Measurements from ENCODE around the gene ACSBG1.
"Not testable (repeated sequence)": the region's sequence is repeated elsewhere in the genome, so short reads cannot be mapped to it uniquely, and the experiment has no call there.

Gene ACSBG1

DNA sequence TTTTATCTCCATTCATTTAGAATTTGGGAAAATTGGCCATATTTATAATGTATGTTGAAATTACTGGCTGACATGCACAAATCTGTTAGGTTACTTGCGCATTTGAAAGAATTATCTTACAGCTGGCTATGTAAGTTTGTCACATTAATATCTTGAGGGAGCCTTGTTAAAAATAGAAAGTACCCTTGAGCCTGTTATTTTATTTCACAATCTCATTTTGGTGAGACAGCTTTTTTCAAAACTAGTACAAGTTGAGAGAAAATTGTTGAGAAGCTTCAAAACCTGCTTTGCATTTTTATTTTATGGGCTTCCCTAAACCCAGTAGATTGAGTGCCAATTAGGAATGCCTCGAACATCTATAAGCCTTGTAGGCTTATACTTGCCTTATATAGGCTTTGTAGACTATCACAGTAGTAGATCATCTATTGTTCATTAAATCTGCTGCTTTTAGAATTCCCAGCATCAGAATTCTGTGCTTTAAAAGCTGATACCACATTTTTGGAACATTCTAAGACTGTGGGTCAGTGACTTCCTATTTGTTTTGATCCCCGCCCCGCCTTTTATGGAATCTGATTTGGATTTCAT, 78.9 kb downstream of the ACSBG1 start:
- Mint-ChIP-seq H3K27me3 (no peaks in the 10 kb centered on the region), H3K36me3 (ENCODE audit: low read depth) (peaks cover 46% of the 10 kb centered on the region), H3K4me1 (ENCODE audit: low read depth) (peaks cover 21% of the 10 kb centered on the region), H3K27ac (no peak overlapping the region), H3K9me3 (no peaks in the 10 kb centered on the region), H3K4me3 (no peak overlapping the region)

DNA sequence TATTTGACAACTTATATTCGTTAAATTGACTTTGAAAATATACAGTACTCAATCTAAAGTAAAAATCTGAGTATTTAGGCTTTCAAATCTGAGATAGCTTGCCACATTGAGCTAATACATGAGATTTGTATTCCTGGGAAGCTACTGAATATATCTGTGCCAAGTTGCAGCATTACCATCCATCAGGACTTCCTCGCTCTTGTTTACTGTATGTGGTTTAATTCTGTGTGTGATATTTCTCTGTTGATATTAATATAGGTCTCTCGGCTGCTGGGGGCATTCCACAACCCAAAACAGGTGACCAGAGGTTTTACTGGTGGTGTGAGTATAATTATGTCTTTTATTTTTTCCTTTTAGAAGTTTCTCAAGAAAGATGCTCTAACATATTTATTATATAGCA, 79.4 kb downstream of the ACSBG1 start:
- Mint-ChIP-seq H3K27me3 (no peaks in the 10 kb centered on the region), H3K4me1 (ENCODE audit: low read depth) (peaks cover 26% of the 10 kb centered on the region), H3K9me3 (no peaks in the 10 kb centered on the region), H3K36me3 (ENCODE audit: low read depth) (peaks cover 46% of the 10 kb centered on the region), H3K27ac (no peak overlapping the region), H3K4me3 (no peak overlapping the region)

DNA sequence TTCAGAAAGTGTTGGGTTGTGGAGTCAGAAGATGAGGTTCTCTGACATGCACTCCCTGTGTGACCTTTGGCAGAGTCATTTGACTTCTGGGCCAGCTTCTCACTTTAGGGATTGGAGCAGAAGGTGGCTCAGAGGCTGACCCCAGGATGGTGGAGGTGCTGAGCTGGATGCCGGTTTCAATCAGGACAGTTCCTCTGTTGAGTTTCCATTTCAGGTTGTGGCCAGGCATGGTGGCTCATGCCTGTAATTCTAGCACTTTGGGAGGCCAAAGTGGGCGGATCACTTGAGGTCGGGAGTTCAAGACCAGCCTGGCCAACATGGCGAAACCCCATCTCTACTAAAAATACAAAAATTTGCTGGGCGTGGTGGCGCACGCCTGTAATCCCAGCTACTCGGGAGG, 83.3 kb downstream of the ACSBG1 start:
- H3K27ac Mint-ChIP-seq: peak overlapping the region; percentile 12
- peak overlapping the region; percentile 98 for H3K4me3 Mint-ChIP-seq
- peaks cover 43% of the 10 kb centered on the region for H3K4me1 Mint-ChIP-seq (ENCODE audit: low read depth)
- not testable (repeated sequence) for H3K27me3 Mint-ChIP-seq, H3K9me3 Mint-ChIP-seq
- peaks cover 24% of the 10 kb centered on the region for H3K36me3 Mint-ChIP-seq (ENCODE audit: low read depth)

DNA sequence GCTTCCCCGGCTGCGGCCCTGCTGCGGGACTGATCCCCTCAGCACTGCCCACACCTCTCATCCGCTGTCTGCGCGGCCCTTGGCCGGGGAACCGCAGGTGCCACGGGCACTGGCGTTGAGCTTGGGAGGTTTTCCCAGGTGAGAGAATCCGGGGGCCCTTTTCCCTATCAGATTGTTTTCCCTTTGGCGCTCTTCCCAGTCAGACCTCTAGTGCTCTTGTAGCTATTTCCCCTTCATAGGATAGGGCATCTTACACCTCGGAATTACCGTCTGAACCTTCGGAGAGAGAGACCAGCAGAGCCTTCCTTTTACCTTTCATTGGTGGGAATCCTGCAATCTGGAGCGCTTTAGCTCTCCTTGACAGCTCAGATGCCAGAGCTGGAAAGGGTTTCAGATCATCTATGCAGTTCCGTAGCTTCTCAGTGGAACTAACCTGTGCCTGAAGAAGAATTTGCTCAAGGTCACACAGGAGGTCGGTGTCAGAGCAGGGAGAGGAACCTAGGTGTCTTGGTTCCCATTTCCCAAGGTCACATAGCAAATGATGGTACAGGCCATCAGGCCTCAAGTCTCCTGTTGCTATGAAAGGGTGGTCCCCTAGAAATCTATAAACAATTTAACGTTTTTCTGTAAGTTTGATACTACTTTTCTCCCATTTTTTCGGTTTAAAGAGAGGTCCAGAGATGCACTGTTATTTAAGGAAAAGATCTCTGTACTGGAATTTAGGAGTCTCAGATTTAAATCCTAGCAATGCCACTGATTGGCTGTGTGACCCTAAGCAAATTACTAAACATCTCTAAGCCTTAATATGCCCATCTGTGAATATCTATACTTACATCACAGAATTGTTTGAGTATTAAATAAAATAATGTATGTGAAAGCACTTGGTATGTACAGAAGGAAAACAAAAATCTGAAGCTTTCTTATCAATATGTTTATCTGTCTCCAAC, 84.3 kb downstream of the ACSBG1 start:
- H3K27me3 Mint-ChIP-seq: no peaks in the 10 kb centered on the region
- H3K36me3 Mint-ChIP-seq (ENCODE audit: low read depth): peaks cover 19% of the 10 kb centered on the region
- peak overlapping the region; percentile 86 for H3K27ac Mint-ChIP-seq
- H3K4me3 Mint-ChIP-seq: peak overlapping the region; percentile 98
- H3K4me1 Mint-ChIP-seq (ENCODE audit: low read depth): peaks cover 43% of the 10 kb centered on the region
- H3K9me3 Mint-ChIP-seq: no peaks in the 10 kb centered on the region

DNA sequence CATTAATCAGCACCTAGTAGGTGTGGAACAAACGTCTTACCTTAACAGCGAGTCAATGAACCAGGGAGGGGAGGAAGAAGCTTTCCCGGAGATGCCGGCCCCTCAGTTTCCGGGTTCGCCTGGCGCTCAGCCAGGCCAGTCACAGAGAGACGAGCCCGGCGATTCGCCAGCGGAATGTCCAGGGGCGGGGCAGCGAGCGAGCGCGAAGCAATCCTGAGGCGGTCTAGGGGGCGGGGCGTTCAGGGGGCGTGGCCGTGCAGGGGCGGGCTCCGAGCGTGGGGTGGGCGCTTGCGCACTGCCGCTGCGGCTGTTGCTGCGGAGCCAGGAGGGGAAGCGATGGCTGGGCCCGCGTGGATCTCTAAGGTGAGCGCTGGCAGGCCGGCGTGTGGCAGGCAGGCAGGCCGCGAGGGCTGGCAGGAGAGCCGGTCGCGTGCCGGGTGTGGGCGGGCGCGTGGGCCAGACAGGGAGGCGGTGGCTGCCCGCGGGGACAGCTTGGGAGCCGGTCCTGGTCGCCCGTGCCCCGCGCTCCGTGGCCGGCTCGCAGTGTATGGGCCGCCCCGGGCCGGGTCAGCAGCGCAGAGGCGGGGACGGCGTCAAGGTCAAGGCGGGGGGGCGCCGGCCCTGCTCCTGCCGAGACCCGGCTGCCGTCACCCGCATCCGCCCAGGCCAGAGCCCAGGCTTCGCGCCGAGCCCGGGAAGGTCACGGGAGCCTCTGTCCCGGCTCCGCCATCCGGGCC, 85.1 kb downstream of the ACSBG1 start, which contains the start of gene IDH3A:
Gene IDH3A, plus strand, starts transcription at position 295 of the 737 bp plus-strand sequence. Its CDS starts 42 bp downstream, at position 337.
- Mint-ChIP-seq H3K27me3 (no peaks in the 10 kb centered on the region), H3K36me3 (ENCODE audit: low read depth) (peaks cover 19% of the 10 kb centered on the region)

DNA sequence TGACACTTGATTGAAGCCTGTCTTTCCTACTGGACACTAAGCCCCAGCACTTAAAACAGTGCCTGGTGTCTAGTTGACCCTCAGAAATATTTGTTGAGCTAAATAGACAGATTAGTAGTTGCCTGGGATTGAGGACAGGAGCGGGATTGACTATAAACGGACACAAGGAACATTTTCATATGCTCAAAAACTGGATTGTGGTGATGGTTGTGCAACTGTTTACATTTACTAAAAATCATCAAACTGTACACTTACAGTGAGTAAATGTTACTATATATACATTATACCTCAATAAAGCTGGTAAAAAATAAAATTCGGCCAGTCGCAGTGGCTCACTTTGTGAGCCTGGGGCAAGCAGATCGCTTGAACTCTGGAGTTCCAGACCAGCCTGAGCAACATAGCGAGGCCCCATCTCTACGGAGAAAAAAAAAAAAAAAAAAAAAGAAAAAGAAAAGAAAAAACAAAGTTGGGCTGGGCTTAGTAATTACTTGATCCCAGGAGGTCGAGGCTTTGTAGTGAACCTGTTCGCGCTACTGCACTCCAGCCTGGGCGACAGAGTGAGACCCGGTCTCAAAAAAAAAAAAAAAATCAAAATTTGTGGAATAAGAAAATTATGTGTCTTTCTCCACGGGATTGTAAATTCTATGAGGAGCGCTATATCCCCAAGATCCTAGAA, 85.8 kb downstream of the ACSBG1 start:
- H3K4me1 Mint-ChIP-seq (ENCODE audit: low read depth): peaks cover 43% of the 10 kb centered on the region
- no peaks in the 10 kb centered on the region for H3K9me3 Mint-ChIP-seq
- peaks cover 19% of the 10 kb centered on the region for H3K36me3 Mint-ChIP-seq (ENCODE audit: low read depth)
- peak overlapping the region; percentile 96 for H3K27ac Mint-ChIP-seq
- H3K4me3 Mint-ChIP-seq: peak overlapping the region; percentile 96
- H3K27me3 Mint-ChIP-seq: no peaks in the 10 kb centered on the region

More for the DNA sequence above, 85.1 kb downstream of the ACSBG1 start, which contains the start of gene IDH3A:
- Mint-ChIP-seq H3K9me3 (no peaks in the 10 kb centered on the region), H3K27ac (peak within 1 kb of the TSS; percentile 96), H3K4me1 (ENCODE audit: low read depth) (peaks cover 43% of the 10 kb centered on the region), H3K4me3 (peak within 1 kb of the TSS; percentile 98)

DNA sequence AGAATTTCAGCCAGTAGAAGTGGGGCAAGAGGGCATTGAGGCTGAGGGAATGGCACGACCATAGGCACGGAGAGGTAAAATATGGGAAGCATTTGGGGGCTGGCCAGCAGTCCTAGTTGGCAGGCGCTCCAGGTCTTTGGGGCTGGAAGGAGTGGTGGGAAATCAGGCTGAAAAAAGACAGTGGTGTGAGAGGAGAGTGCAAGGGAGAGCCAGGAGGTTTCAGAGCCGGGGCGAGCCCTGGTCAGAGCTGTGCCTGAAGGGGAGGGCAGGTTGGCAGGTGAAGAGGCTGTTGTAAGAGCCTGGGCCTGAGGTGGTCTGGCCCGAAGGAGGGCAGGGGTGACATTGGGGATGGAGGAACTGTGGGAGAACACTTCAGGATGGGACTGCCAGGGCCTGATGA, 86.8 kb downstream of the ACSBG1 start:
- Mint-ChIP-seq H3K27me3 (no peaks in the 10 kb centered on the region), H3K27ac (no peak overlapping the region), H3K36me3 (ENCODE audit: low read depth) (peaks cover 9% of the 10 kb centered on the region), H3K4me1 (ENCODE audit: low read depth) (peaks cover 34% of the 10 kb centered on the region), H3K9me3 (no peaks in the 10 kb centered on the region), H3K4me3 (peak overlapping the region; percentile 62)

DNA sequence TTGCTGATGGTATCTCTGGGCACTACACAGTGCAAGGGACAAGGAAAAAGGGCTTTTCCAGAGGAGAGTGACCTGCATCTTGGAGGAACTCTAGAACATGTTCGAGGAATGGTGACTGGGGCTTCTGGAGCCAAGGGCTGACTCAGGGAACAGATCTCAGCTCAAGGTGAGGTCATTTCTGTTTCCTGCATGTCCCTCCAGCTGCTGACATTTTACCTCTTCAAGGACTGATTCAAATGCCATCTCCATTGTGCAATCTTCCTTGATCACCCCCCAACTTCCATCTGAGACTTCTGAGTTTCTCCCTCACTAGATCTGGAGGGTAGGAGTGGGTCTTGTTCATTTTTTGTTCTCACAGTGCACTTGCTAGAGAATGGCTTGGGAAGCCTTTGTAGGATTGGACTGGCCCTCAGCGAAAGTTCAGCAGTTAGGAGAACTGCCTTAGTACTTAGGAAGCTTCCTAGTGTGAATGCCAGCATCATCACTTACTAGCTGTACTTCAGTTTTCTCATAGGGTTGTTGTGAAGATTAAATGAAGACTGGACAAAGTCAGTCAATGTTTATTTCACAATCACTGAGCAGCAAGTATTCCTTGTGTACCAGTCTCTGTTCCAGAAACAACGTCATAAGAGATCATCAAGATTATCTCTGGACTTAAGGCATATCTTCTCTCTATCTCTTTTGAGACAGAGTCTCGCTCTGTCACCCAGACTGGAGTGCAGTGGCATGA, 87.8 kb downstream of the ACSBG1 start:
- Mint-ChIP-seq H3K9me3 (no peaks in the 10 kb centered on the region), H3K27me3 (no peaks in the 10 kb centered on the region), H3K36me3 (ENCODE audit: low read depth) (peaks cover 7% of the 10 kb centered on the region), H3K4me3 (no peak overlapping the region), H3K27ac (no peak overlapping the region), H3K4me1 (ENCODE audit: low read depth) (peaks cover 31% of the 10 kb centered on the region)

DNA sequence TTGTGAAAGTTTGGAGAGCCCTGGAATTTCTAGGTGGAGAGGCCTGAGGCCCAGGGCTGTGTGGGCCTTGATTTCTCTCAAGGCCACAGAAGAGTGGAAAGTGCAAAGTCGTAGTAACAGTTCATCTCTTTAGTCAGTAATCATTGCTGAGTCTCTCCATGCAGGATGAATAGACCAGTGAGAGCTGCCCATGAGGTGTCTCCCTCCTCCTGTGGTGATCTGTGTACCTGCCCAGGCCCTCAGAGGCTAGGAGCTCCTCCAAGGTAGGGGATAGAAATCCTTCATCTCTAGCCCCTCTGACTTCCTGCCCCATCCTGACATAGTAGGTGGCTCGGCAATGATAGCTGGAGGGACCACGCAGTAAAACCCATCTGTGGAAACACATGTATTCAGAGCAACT, 92.0 kb downstream of the ACSBG1 start:
- H3K4me3 Mint-ChIP-seq: no peak overlapping the region
- H3K36me3 Mint-ChIP-seq (ENCODE audit: low read depth): no peaks in the 10 kb centered on the region
- no peaks in the 10 kb centered on the region for H3K27me3 Mint-ChIP-seq
- H3K4me1 Mint-ChIP-seq (ENCODE audit: low read depth): peaks cover 6% of the 10 kb centered on the region
- no peak overlapping the region for H3K27ac Mint-ChIP-seq
- H3K9me3 Mint-ChIP-seq: no peaks in the 10 kb centered on the region

DNA sequence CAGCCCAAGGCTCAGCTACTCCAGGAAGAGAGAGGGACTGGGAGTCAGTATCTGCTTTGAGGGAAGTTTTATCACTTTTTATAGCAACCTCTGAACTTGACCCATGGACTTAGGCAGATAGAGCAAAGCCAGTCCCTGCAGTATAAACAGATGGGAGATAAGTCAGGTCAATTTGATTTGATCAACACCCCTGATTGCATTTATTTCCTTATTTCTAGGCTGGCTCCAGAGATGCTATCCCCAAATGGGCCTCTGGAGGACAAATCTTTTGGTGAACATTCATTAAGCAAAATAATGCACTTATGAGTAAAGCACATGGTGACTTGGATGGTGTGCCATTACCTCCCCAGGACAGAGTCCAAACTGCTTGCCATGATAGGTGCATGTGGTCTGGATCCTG, 94.1 kb downstream of the ACSBG1 start:
- Mint-ChIP-seq H3K9me3 (no peaks in the 10 kb centered on the region), H3K4me1 (ENCODE audit: low read depth) (no peaks in the 10 kb centered on the region), H3K4me3 (no peak overlapping the region), H3K27me3 (no peaks in the 10 kb centered on the region), H3K27ac (no peak overlapping the region), H3K36me3 (ENCODE audit: low read depth) (no peaks in the 10 kb centered on the region)

DNA sequence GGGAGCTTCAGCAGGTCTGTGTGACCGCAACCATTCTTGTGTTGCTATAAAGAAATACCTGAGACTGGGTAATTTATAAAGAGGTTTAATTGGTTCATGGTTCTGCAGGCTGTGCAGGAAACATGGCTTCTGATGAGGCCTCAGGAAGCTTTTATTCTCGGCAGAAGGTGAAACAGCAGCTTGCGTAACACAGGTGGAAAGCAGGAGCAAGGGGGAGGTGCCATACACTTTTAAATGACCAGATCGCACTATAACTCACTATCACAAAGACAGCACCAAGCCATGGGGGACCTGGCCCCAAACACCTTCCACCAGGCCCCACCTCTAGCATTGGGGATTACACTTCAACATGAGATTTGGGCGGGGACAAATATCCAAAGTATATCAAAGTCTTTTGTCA, 94.8 kb downstream of the ACSBG1 start:
- Mint-ChIP-seq H3K4me3 (no peak overlapping the region), H3K9me3 (no peaks in the 10 kb centered on the region), H3K36me3 (ENCODE audit: low read depth) (no peaks in the 10 kb centered on the region), H3K27ac (no peak overlapping the region), H3K27me3 (no peaks in the 10 kb centered on the region), H3K4me1 (ENCODE audit: low read depth) (no peaks in the 10 kb centered on the region)

DNA sequence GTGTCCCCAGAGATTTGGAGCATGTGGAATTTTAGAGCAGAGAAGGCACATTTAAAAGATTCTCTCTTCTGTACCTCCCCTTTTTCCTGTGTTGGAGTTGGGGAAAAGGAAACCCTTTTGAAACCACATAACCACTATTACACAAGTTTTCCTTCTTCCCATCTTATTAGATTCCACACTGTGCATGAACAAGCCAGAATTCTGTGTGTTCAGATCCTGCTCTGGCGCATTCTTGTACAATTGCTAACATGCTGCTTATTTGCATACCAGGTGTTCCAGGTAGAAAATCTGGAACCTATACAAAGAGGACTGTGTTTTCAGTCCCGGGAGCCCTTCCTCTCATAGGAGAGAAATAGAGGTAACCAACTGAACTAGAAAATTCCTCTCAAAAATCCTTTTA, 100.6 kb downstream of the ACSBG1 start:
- H3K27ac Mint-ChIP-seq: no peak overlapping the region
- no peak overlapping the region for H3K4me3 Mint-ChIP-seq
- H3K27me3 Mint-ChIP-seq: no peaks in the 10 kb centered on the region
- no peaks in the 10 kb centered on the region for H3K36me3 Mint-ChIP-seq (ENCODE audit: low read depth)
- peaks cover 18% of the 10 kb centered on the region for H3K4me1 Mint-ChIP-seq (ENCODE audit: low read depth)
- H3K9me3 Mint-ChIP-seq: no peaks in the 10 kb centered on the region

DNA sequence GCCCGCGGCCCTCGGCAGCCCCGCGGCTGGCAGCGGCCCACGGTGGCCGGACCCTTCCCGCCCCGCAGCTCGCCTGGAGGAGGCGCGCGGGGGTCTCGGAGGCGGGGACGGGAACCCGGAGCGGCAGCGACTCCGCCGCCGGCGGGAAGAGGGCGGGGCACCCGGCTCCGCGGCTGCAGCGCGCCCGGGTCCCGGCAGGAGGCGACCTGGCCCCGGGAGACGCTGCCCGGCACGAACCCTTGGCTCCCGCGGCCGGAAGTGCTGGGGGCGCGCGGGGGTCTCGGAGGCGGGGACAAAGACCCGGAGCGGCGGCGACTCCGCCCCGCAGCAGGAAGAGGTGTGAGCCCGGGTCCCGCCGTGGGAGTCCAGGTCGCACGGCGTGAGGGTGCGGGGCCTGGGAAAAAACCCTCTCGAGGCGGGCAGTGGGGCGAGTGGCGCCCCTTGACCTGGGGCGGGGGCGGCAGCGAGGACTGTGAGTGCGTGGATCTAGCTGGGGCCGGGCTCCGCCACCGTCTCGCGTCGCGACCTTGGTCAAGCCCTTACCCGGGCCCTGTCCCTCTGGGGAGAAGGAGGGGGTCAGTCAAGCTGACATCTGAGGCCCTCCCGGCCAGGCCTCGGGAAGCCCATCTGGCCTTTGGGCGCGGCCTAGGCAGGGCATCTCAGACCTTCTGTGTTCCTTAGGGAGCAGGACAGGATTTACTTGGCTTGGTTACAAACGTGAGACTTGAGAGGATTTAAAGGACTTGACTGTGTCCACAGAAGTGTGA, 102.9 kb downstream of the ACSBG1 start, which contains the start of gene CIB2:
Gene CIB2, minus strand, starts transcription at position 151 of the 767 bp plus-strand sequence. CDS start 230 bp downstream, outside the sequence.
- Mint-ChIP-seq H3K36me3 (ENCODE audit: low read depth) (no peaks in the 10 kb centered on the region), H3K27ac (peak within 1 kb of the TSS; percentile 61), H3K4me3 (peak within 1 kb of the TSS; percentile 86), H3K27me3 (no peaks in the 10 kb centered on the region), H3K9me3 (no peaks in the 10 kb centered on the region), H3K4me1 (ENCODE audit: low read depth) (peaks cover 18% of the 10 kb centered on the region)
